Aorta (tissue), 5 donors: ENCODE data around the gene GRK3. TPM values are rescaled to one million over a fixed set of nuclear protein-coding genes. Genes with fewer than 3 reads are reported as not detected.
"Not testable (repeated sequence)": the region's sequence is repeated elsewhere in the genome, so short reads cannot be mapped to it uniquely, and the experiment has no call there.

Experiments used
- ATAC-seq: fragments of 200-7000 bp; cut with Tn5 transposase; one replicate; pipeline ENCODE4 v1.9.1; 2022; ENCODE audit warnings: moderate library complexity; ENCODE audit not compliant: low FRiP score
- DNase-seq, 2 donors: peaks; one replicate each; pipeline ENCODE4 v3.0.0-alpha.2; 2020
- H3K27ac ChIP-seq, 2 donors: one replicate each; pipeline ENCODE4 v1.5.1; 2013; ENCODE audit warnings: low read length in 2 of 2, mild to moderate bottlenecking in 2 of 2, moderate library complexity in 2 of 2, control low read depth in 1 of 2, inconsistent platforms in 1 of 2, low read depth in 1 of 2
- H3K27me3 ChIP-seq, 2 donors: one replicate each; pipeline ENCODE4 v1.6.1; 2013; ENCODE audit warnings: control low read depth in 1 of 2, low read length in 1 of 2, mild to moderate bottlenecking in 1 of 2, moderate library complexity in 1 of 2; ENCODE audit not compliant: insufficient read depth in 2 of 2, control insufficient read depth in 1 of 2
- H3K36me3 ChIP-seq, 2 donors: one replicate each; pipeline ENCODE4 v1.6.1; 2013; ENCODE audit warnings: control low read depth in 1 of 2, low read length in 1 of 2, mild to moderate bottlenecking in 1 of 2; ENCODE audit not compliant: insufficient read depth in 2 of 2, control insufficient read depth in 1 of 2
- H3K4me1 ChIP-seq, 2 donors: one replicate each; pipeline ENCODE4 v1.6.1; 2013; ENCODE audit warnings: low read length in 2 of 2, control low read depth in 1 of 2, mild to moderate bottlenecking in 1 of 2, moderate library complexity in 1 of 2; ENCODE audit not compliant: insufficient read depth in 2 of 2, control insufficient read depth in 1 of 2
- H3K4me3 ChIP-seq, 2 donors: one replicate each; pipeline ENCODE4 v1.5.1; 2013; ENCODE audit warnings: low read length in 2 of 2, control low read depth in 1 of 2, mild to moderate bottlenecking in 1 of 2
- H3K9me3 ChIP-seq: one replicate; pipeline ENCODE4 v1.6.1; 2013; ENCODE audit warnings: mild to moderate bottlenecking, low read length; ENCODE audit not compliant: control insufficient read depth
- WGBS, 2 donors: extraction: QIAGEN DNeasy Blood & Tissue Kit; methylation state at CpG; one replicate each; pipeline ENCODE4 v1.1.7; 2013; 5-methylcytosine and 5-hydroxymethylcytosine counted together
- intact Hi-C, 2 donors: fragments of 100-400 bp; cut with DNase I; formaldehyde crosslinking; loops; one replicate each; pipeline versions ENCODE4 v1.14.2 to v1.15.0; 2022
- polyA plus RNA-seq, 2 donors: library from polyadenylated mRNA; stranded (reverse); fragments of 200-250 nt; gene quantifications; one replicate each; pipeline ENCODE4 v1.2.3, GENCODE V29; 2013
- total RNA-seq, 2 donors: library from RNA; stranded (reverse); fragmentation: NEBNext Ultra II Directional; extraction: Animal tissue kit (Norgen Biotek cat#: 25700); gene quantifications; one replicate each; pipeline ENCODE4 v1.2.1, GENCODE V29; 2021
- donor health status: healthy with polysubstance abuse.
- donor health status: Bipolar disorder and iron deficiency.
- donor health status: DM: no; HTN: no; CAD: no.
- donor health status: DM: no; HTN: no; CAD: no.
- donor health status: DM: yes; HTN: yes; CAD: no.

The GRK3 gene
- total and polyA plus RNA-seq, 4 donors: 0.23 to 11.4 (median 6.1) TPM

DNA sequence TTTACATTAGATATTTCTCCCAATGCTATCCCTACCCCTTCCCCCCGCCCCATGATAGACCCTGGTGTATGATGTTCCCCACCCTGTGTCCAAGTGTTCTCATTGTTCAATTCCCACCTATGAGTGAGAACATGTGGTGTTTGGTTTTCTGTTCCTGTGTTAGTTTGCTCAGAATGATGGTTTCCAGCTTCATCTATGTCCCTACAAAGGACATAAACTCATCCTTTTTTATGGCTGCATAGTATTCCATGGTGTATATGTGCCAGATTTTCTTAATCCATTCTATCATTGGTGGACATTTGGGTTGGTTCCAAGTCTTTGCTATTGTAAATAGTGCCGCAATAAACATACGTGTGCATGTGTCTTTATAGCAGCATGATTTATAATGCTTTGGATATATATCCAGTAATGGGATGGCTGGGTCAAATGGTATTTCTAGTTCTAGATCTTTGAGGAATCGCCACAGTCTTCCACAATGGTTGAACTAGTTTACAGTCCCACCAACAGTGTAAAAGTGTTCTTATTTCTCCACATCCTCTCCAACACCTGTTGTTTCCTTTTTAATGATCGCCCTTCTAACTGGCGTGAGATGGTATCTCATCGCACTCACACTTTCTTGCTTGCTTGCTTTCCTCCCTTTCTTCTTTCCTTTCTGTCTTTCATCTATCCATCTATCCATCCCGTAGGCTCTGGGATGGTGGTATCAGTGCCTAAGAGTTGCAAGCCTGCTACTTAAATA lies 7.7 kb downstream of the GRK3 start:
- H3K9me3 ChIP-seq, H3K4me1 ChIP-seq, H3K36me3 ChIP-seq, DNase-seq, H3K27me3 ChIP-seq, H3K4me3 ChIP-seq, ATAC-seq, H3K27ac ChIP-seq, intact Hi-C loops: not testable (repeated sequence)
- WGBS, 2 donors: 92 to 96% methylated on average over 8 of the region's 8 CpGs

DNA sequence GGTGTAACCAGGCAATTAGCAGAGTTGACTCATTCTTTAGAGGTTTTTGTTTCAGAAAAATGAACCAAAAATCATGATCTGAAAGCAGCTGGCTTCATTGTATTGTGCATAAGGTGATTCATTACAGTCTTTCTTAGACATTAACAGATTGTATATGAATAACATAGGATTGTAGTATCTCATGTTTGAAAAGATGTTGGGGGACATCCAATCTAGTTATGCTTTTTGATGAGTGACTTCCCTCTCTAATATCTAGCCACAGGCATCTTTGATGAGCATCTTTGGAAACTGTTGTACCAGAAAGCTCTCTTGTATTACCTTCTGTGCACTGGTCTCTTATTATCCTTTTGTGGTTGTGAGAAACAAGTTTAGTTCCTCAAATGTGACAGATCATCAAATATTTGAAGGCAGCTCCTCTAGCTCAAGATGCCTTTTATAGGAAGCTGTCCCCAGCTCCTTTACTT lies 8.3 kb downstream of the GRK3 start:
- Histone ChIP-seq H3K27ac (no peak overlapping the region), H3K27me3 (no peaks in the 10 kb centered on the region), H3K4me3 (no peak overlapping the region), H3K9me3 (no peaks in the 10 kb centered on the region), H3K4me1 (no peaks in the 10 kb centered on the region), H3K36me3 (no peaks in the 10 kb centered on the region)
- ATAC-seq: no peak
- DNase-seq: no peak
- intact Hi-C loops: no loop called here

GRCh38 chr22:25573841-25574240 lies 9.4 kb downstream of the GRK3 start:
- Histone ChIP-seq H3K36me3 (no peaks in the 10 kb centered on the region), H3K4me3 (no peak overlapping the region), H3K27me3 (no peaks in the 10 kb centered on the region), H3K4me1 (no peaks in the 10 kb centered on the region), H3K27ac (no peak overlapping the region), H3K9me3 (no peaks in the 10 kb centered on the region)
- WGBS, 2 donors: 98 to 99% methylated on average over 5 of the region's 5 CpGs
- DNase-seq (no peak), ATAC-seq (no peak)
- intact Hi-C loops: no loop called here

- Histone ChIP-seq H3K27ac (no peak overlapping the region), H3K36me3 (no peaks in the 10 kb centered on the region), H3K9me3 (no peaks in the 10 kb centered on the region), H3K4me3 (no peak overlapping the region), H3K4me1 (no peaks in the 10 kb centered on the region), H3K27me3 (no peaks in the 10 kb centered on the region)
- ATAC-seq (no peak), DNase-seq (no peak)
- intact Hi-C loops: no loop called here
- 89 to 95% methylated on average over 4 of the region's 4 CpGs for WGBS, 2 donors
These were observed 10.3 kb downstream of the GRK3 start for GRCh38 chr22:25574736-25575135.

- WGBS, 2 donors: 79 to 83% methylated on average over 7 to 8 of the region's 8 CpGs
- H3K36me3 ChIP-seq, H3K4me1 ChIP-seq, intact Hi-C loops, H3K27me3 ChIP-seq, H3K4me3 ChIP-seq, ATAC-seq, H3K9me3 ChIP-seq, H3K27ac ChIP-seq, DNase-seq: not testable (repeated sequence)
These were observed 11.4 kb downstream of the GRK3 start for GRCh38 chr22:25575674-25576392.

DNA sequence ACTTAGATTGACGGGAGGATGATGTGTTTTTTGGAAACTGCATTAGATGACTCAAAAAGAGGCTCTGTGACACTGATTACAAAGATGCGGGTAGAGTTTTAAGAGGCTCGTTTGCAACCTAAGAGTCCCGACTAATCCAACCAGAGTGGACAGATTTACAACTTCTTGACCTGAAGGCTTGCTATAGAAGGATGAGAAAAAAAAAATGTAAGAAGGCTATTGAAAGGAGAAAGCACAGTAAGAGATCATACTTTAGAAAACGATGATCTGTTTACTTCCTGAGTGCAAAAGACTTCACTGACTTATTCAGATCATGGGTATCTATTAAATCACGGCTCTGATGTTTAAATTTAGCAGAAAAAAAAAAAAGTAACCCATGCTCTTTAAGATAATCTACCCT lies 17.0 kb downstream of the GRK3 start:
- 63 to 73% methylated on average over 6 of the region's 6 CpGs for WGBS, 2 donors
- not testable (repeated sequence) for DNase-seq, H3K27me3 ChIP-seq, H3K4me1 ChIP-seq, H3K9me3 ChIP-seq, H3K27ac ChIP-seq, ATAC-seq, H3K4me3 ChIP-seq, H3K36me3 ChIP-seq
- intact Hi-C loops: loop anchor here in 1 of 2 donors (10.0 kb wide), 1 partner anchor 287 kb away; no protein-coding TSS in a partner anchor

GRCh38 chr22:25582946-25583345 lies 18.5 kb downstream of the GRK3 start:
- WGBS, 2 donors: 64 to 68% methylated on average over 5 of the region's 5 CpGs
- intact Hi-C loops: loop anchor here in 1 of 2 donors (10.0 kb wide), 1 partner anchor 288 kb away; no protein-coding TSS in a partner anchor

DNA sequence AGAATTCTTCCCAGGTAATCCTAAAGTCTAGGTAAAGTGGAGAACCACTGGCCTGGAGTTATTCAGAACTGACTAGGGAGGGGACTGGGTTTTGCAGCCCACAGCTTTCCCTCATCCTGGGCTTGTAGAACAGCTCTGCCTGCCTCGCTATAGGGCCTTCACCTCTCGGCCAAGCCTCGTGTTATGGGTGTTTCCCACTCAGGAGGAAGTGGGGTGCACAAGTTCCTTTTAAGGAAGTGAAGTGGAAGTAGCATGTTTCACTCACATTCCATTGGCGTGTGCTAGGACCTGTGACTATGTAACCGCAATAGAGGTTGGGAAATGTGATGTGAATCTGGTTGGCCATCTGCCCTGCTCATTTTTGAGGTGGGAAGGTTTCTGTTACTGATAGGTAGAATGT lies 20.5 kb downstream of the GRK3 start:
- not testable (repeated sequence) for H3K27me3 ChIP-seq, DNase-seq, H3K4me1 ChIP-seq, H3K36me3 ChIP-seq, H3K4me3 ChIP-seq, H3K27ac ChIP-seq, H3K9me3 ChIP-seq
- WGBS, 2 donors: 64 to 76% methylated on average over 5 of the region's 5 CpGs
- ATAC-seq: peak; percentile 36
- intact Hi-C loops: loop anchor here in 1 of 2 donors (10.0 kb wide), 1 partner anchor 290 kb away; no protein-coding TSS in a partner anchor

More at GRCh38 chr22:25582946-25583345, 18.5 kb downstream of the GRK3 start:
- DNase-seq (no peak), ATAC-seq (no peak)
- Histone ChIP-seq H3K9me3 (no peaks in the 10 kb centered on the region), H3K4me1 (no peaks in the 10 kb centered on the region), H3K4me3 (no peak overlapping the region), H3K27ac (no peak overlapping the region), H3K27me3 (no peaks in the 10 kb centered on the region), H3K36me3 (no peaks in the 10 kb centered on the region)
